NCI-H774 (cell line): ENCODE results near the gene TRRAP.

Source experiments
- DNase-seq: peaks from one replicate; lab custom pipeline; 2025; lab: John Stamatoyannopoulos, UW

Gene TRRAP

DNA sequence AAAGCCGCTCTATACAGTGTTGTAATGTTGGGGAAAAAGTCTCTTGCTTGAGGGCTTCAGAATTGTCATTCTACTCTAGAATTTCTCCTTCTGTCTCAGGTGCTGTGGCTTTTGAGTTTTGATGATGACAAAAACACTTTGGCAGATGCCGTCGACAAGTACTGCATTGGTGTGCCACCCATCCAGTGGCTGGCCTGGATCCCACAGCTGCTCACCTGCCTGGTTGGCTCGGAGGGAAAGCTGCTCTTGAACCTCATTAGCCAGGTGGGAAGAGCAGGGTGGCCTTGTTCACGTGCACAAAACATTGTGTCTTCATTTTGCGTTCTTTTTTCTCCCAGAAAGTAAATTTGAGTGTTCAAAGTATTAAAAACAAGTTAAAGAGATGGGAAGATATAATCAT is 112.0 kb downstream of the TRRAP start:
- no peak for DNase-seq

DNA sequence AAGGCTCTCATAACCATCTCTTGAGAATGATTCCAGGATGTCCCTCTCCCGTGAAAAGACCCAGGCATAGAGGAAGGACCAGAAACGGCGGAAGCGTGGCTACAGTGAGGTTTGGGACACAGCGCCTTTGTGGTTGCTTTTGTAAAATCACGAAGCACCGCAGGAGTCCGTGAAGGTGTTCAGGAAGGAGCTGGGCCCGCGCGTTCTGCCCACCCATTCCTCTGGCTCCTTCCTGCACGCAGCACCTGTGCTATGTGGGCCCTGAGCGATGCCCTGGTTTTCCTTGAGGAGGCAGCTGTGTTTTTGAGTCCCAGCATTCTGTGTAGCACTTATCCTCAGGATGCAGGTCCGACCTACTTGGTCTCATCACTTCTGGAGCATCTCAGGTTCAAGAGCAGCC is 112.8 kb downstream of the TRRAP start:
- no peak for DNase-seq

DNA sequence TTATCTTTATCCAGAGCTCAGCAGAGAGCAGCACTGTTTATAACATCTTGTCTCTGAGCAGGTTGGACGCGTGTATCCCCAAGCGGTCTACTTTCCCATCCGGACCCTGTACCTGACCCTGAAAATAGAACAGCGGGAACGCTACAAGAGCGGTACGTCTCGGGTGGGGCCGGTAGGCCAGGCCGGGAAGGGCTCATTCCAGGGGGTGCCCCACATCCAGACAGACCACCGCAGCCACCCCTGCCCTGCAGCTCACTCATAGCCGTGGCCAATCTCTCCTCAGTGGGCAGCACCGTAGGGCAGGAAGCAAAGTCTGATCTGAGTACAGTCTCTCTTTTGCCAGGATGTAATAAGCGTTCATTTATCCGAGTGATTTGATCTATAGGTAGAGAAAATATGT is 113.7 kb downstream of the TRRAP start:
- DNase-seq, result no peak

DNA sequence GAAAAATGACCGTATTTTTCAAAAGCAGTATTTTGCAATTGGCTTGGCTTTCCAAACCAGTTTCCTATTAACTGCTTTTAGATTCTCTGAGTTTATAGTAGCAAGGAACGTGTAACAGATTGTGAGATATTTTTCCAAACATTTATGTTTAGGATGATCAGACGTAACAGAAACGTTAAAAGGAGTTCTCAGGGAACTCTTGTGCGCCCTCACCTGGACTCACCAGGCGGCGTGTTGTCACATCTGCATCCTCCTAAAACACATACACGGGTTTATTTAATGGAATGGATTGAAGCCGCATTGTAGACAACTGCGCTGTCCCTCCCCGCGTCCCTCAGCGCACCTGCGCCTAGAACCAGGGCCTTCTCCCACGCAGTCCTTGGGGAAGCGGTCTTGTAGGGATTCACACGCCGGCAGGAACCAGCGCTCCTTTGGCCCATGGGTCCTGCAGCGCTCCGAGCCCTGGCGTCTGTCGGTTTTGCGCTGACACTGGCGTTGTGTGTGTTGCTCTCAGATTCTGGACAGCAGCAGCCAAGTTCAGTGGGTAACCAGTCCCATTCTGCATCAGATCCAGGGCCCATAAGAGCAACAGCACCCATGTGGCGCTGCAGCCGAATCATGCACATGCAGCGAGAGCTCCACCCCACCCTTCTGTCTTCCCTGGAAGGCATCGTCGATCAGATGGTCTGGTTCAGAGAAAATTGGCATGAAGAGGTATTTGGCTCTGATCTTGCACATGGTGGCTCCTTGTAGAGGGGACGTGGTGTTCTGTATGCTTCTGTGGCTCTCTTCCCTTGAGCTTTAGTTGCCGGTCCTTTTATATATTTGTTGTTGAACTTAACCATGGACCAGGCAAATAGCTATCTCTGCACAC is 114.9 kb downstream of the TRRAP start:
- no peak for DNase-seq

DNA sequence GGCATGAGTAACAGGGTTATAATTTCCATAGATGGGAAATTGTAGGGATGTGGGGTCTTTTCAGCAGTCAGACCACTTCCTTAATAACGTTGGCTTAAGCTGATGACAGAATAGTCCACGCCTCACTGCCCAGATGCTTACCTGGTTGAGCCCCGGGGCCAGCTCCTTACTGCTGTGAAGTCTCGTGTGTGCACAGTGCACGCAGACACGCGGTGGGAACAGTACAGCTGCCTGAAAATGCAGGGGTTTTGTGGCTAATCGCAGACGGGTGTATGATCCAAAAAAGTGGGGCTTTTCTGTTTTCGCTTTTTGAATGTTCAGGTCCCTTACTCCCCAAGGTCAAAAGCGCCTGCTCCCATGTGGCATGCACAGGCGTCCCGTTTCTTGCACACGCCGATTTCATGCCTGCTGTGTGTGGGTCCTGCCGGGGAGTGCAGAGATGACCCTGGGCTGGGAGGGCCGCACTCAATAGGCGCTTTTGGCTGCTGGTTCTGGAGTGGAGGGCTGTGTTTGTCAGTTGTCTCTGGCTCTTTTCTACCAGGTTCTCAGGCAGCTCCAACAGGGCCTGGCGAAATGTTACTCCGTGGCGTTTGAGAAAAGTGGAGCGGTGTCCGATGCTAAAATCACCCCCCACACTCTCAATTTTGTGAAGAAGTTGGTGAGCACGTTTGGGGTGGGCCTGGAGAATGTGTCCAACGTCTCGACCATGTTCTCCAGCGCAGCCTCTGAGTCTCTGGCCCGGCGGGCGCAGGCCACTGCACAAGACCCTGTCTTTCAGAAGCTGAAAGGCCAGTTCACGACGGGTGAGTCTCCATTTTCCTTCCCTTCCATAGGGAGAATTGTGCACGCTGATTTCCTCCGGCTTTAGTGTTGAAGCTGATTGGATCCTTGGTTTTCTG is 116.0 kb downstream of the TRRAP start:
- DNase-seq, result no peak

DNA sequence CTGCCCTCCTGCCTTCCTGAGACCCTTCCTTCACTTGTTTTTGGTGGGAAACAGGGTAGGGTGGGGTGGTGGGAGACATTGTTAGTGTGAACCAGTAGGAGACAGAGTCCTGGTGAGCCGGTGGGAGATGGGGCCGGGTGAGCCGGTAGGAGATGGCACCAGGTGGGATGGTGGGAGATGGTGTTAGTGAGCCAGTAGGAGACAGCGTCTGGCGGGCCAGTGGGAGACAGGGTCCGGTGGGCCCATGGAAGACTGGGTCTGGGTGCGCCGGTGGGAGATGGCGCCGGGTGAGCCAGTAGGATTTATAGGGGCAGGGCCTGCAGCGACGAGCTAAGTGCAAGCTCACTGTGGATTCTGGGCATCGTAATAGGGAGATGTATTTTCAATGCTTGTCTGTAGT is 116.8 kb downstream of the TRRAP start:
- DNase-seq, result no peak

DNA sequence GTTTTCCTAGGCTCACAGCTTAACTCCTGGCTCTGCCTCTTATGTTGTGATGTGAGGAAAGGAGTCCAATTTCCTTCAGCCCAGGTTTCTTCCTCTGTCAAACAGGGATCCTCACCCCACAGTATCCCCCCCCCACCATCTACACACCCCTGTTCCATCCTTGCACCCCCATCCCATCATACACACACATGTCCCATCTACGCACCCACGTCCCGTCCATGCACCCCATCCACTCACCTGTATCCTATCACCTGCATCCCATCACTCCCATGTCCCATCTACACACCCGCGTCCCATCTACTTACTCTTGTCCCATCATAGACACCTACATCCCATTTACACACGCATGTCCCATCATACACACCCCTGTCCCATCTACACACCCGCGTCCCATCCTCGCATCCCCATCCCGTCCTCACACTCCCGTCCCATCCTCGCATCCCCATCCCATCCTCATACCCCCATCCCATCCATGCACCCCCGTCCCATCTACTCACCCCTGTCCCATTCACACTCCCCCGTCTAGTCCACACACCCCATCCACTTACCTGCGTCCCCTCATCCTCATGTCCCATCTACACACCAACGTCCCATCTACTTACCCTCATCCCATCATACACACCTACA is 117.3 kb downstream of the TRRAP start:
- DNase-seq, result no peak

DNA sequence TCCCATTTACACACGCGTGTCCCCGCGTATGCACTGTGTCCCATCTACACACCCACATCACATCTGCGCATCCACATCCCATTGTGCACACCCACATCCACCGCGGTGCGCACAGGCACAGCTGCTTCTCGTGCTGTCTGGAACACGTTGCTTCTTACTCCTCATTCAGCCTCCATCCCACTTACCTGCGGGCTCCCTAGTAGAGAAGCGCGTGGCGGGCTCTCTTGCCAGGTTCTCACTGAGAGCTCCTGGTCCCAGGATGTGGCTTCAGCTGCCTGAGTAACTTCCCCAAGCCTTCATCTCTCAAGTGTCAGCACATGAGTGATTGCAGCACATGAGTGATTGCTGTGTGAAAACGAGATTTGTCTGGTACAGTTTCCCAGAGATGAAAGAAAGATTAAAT is 117.8 kb downstream of the TRRAP start:
- no peak for DNase-seq

DNA sequence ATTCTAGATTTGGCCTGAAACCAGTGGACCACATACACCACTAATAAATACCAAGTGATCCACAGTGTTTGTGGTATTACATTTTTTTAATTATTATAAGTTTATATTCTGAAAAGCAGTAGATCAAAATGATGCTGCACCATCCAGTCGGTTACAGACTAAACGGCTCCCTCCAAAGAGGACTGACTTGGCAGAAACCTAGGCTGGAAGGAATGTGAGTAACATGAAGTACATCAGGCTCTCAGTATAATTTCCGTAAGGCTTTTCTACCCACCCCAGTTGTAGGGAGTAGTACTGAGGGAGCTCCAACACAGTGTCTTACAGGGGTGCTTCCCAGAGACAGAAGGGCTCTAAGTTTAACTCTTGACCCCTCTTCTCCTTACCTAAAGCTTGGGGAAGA is 119.5 kb downstream of the TRRAP start:
- no peak for DNase-seq

DNA sequence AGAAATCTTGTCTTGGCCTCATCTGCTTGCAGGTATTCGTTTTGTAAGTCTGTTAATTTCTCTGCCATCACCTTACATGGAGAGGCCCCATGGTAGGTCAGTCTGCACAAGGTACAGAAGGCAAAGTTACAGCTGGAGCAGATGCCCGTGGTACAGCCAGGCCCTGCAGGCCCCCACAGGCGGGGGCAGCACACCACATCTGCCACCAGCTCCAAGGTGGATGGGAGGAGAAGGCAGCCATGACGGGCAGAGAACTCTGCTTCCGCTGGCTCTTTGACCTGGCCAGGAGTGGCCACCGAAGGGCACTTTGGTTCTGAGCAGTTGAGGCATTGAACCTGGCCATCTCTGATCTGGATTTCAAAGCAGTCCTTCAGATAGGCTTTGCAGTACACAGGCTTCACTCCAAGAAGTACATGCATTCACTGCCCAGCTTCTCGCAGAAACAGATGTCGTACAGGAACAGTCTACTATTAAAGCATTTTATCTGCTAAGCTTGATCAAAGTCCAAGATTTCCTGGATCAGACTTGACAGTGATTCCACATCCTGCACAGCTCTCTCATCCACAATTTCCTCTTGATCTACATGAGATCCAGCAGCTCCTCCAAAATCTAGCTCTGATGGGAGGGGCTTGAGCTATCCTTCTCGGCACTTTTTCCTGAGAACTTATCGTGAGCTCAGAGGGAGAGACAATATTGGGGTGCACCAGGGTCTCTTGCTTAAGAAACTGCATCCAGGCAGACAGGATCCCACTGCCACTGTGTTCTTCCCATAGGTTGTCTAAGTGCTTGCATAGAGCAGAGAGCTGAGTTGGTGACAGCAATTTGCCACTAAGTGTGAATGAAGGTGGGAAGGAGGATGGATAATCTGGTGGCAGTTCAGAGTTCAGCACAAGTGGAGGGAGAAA is 120.7 kb downstream of the TRRAP start:
- DNase-seq, result no peak

DNA sequence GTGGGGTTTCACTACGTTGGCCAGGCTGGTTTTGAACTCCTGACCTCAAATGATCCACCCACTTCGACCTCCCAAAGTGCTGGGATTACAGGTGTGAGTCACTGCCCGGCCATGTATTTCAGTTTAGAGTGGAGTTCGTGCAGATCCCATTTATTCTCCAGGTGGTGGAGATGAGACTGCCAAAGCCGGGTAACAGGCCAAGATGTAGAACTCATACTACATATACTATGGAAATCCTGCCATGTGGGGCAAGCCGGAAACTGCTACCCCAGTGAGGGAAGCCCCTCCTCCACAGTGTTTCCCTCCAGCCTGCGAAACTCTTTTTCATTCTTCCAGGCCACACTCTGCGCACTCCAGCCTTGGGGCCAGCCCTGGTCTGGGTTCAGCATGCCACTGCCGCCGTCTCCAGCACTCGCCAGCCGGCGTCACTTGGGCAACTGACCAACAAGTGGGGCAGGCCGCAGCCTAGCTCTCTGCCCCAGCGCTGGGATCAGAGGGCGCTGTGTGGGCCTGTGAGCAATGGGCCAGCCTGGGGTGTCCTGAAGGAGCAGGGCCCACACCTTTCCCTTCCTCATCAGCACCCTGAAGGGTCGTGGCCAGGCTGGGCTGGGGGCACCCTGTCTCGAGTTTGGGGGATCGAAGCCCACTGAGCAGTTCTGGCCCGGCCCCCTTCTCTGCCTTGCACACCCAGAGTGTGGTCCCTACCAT is 122.0 kb downstream of the TRRAP start:
- DNase-seq, result no peak

DNA sequence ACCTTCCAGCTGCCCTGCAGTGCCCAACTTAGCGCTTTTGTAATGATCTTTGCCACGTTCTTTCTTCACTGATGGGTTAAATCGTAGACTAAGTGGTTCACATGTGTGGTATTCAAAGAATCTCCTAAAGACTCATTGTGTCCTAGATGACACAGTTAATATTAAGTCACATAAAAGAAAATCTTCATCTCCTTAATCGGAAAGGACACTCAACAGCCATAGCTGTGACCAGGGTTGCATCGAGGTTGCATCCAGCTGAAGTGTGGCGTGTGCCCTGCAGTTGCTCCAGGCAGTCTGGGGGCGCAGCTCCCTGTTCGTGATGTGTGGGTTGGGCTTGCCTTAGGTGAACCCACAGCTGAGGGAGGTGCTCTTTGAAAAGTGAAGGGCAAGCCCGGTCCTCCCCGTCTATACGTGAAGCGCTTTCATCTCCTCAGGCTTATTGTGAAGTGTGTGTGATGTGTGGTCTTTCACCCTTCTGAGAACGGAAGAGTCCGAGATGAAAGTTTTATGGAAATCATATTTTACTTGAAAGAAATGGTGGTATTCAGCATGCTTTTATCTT is 122.7 kb downstream of the TRRAP start:
- DNase-seq, result no peak

DNA sequence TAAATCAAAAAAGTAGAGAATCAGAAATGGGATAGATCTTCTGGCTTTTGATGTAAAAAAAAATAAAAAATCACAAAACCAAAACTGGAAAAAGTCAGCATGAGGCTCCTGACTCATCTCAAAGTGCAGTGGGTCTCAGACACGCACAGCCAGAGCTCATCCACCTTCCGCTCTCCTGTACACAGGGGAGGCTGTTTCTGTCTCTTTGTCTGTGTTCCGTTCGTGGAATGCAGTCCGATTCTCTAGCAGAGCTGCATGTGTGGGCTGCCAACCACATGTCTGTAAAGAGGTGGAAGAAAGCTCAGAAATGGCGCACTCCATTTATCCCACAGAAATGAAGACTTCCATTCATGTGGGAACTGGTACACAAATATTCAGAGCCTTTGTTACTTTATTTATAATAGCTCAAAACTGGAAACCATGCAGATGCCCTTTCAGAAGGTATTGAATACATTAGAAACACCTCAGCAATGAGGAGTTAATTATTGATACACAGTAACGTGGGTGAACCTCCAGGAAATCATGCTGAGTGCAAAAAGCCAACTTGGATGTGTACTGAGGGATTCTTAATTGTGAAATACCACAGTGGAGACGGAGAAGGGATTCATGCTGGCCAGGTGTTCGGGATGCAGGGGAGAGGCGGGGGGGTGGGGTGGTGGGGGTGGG is 123.3 kb downstream of the TRRAP start:
- DNase-seq, result no peak

DNA sequence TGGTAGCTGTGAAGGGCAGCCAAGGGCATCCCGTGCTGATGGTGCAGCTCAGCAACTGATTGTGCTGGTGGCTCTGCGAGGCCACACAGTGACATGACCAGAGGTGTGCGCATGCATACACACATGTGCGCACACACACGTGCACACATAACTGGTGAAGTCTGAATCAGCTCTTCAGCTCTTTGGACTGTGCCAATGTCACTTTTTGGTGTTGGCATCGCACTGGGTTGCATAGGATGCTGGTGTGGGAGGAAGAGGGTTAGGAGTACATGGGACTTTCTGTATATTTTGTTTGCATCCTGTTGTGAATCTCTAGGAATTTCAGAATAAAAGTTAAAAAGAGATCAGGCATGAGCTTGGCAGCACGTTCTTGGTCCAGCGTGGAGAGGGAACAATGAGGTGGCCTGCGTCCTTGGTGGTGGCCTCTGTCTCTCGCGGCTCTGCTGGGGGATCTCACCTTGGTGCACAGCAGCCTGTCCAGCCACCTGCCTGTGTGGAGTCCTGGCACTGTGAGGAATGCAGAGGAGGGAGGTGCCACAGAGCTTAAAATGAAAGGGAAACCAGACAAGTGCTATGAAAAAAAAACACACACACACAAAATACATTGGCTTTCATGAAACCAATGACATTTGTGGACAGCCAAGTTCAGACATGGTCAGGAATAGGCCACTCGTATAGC is 124.0 kb downstream of the TRRAP start:
- DNase-seq, result no peak

DNA sequence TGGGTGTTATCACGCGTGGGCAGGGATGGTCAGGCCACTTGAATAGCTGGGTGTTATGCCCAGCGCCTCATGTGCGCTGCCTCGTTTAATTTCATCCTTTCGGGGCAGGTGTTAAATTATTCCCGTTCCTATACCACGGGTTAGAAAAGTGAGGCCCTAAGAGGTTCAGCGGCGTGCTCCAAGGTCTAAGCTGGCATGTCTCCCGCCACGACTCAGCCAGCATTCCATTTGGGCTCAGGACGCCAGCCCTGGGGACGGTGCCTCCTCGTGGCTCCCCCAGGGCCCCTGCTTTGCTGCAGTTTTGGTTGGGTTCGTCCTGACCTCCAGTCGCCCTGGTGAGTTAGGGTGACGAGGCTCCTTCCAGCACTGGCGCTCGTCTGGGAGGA is 124.5 kb downstream of the TRRAP start:
- no peak for DNase-seq

DNA sequence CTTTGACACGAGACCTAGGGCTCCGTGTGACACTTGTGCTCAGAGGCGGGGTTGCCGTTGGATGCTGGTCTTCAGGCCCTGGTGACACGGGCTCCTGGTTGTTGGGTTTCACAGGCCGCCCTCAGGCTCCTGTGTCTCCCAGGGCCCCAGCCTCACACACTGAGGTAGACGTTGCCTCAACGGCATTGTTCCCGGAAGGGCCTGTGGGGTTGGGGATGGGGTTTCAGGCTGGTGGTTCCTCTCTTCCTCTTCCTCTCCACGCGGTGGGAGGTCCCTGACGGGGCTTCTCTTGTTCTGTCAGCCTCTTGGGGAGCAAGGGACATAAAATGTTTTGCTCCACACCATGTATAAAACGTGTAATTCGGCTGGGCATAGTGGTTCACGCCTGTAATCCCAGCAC is 125.1 kb downstream of the TRRAP start:
- DNase-seq, result no peak

DNA sequence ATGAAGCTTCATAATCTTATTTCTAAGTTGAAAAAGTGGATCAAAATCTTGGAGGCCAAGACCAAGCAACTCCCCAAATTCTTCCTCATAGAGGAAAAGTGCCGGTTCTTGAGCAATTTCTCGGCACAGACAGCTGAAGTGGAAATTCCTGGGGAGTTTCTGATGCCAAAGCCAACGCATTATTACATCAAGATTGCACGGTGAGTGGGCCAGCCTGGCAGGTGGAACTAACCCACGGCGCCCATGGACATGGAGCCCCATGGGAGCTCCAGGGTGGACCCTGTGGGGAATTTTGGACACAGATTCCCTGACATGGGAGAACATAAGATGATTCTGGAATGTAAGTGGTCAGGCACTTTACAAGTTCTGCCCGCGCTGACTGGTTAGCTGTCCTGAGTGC is 125.9 kb downstream of the TRRAP start:
- DNase-seq, result no peak

DNA sequence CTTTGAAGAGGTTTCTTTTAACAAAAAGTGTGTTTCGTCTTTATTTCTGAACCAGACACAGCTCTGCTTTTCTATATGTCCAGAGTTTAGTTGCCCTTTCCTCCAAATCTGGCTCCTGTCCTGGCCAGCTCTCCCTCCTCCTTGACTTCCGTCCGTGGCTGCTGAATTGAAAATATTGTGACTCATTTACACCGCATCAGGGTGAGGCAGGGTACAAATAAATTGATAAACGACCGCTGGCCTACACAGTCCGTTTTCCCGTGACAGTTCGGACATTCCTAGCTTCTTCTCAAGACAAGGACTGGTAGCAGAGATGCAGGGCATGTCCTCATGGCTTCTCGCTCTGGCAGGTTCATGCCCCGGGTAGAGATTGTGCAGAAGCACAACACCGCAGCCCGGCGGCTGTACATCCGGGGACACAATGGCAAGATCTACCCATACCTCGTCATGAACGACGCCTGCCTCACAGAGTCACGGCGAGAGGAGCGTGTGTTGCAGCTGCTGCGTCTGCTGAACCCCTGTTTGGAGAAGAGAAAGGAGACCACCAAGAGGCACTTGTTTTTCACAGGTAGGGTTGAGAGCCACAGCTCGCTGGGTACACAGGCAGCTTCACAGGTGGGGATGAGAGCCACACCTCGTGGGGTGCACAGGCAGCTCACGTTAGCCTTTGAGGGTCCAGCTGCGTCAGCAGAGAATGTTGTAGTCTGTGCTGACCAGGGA is 126.6 kb downstream of the TRRAP start:
- no peak for DNase-seq

DNA sequence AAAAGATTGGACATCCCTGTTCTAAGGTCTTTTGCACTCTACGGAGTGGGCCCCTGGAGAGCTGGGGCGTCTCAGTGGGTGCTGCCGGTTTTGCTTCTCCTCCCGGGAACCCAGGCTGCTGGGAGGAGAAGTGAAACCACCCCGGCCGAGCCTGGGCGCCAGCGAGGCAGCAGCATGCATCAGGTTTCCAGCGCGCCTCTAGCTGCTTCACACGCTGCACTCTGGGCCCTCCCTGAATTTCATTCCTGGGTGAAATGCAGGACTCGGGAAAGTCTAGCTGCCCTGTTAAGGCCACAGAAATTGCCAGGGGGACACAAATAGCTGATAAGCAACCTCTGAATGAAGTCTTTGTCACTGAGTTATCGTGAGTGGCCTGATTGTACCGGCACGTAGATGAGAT is 127.4 kb downstream of the TRRAP start:
- no peak for DNase-seq
